Left colon (tissue), 2 donors: ENCODE results near the gene CAB39. TPM values are rescaled to one million over a fixed set of nuclear protein-coding genes. Genes with fewer than 3 reads are reported as not detected.

ENCODE experiments used
- ATAC-seq: fragments of 200-7000 bp; cut with Tn5 transposase; one replicate; pipeline ENCODE4 v1.9.1; 2020; ENCODE audit warnings: mild to moderate bottlenecking, moderate library complexity
- DNase-seq, 2 donors: peaks; one replicate each; pipeline ENCODE4 v3.0.0-alpha.2; 2020
- intact Hi-C, 2 donors: fragments of 100-400 bp; cut with DNase I in 1 of 2; cut with micrococcal nuclease in 1 of 2; formaldehyde crosslinking; loops; one replicate each; pipeline versions ENCODE4 v1.11.2 to v1.14.0; 2022; cut with DNase I, micrococcal nuclease
- long read RNA-seq: library from polyadenylated mRNA; unstranded; transcript quantifications from one replicate; pipeline ENCODE4 v2.0.0, GENCODE V29; 2021
- total RNA-seq, 2 donors: library from RNA; stranded (reverse); fragmentation: NEBNext Ultra II Directional; extraction: Animal tissue kit (Norgen Biotek cat#: 25700); gene quantifications; one replicate each; pipeline ENCODE4 v1.2.1, GENCODE V29; 2021
- donor health status: DM: no; HTN: no; CAD: no.
- donor health status: DM: yes; HTN: yes; CAD: no.

The CAB39 gene
- total RNA-seq: 100 to 1,000 TPM; 116 to 143 TPM
- long read RNA-seq, transcript CAB39-201 (9 exons, 3,826 nt): major isoform, 179 of 211 reads
- long read RNA-seq, partial matches to known transcripts: 16 of 211 reads
- long read RNA-seq, other reads (novel, unspliced or antisense): 15 of 211 reads

- ATAC-seq (peak; percentile 77), DNase-seq (peak; percentile 89 to 91)
- intact Hi-C loops: loop anchor here in 1 of 2 donors (10.0 kb wide), 1 partner anchor 82 kb away; no protein-coding TSS in a partner anchor
Measured at GRCh38 chr2:230712443-230713330, at the start of gene CAB39. Gene CAB39 (plus strand): TSS chr2:230712842. CDS start chr2:230760002, 47,160 bp downstream.

- intact Hi-C loops: no loop called here
- ATAC-seq: no peak
- no peak for DNase-seq
Measured at GRCh38 chr2:230664128-230664527, 48.5 kb upstream of the CAB39 start.

- intact Hi-C loops: no loop called here
- ATAC-seq (no peak), DNase-seq (no peak)
Measured at GRCh38 chr2:230664844-230665243, 47.8 kb upstream of the CAB39 start.

- intact Hi-C loops: no loop called here
Measured at GRCh38 chr2:230665263-230665691, 47.4 kb upstream of the CAB39 start.

GRCh38 chr2:230666446-230666845, 46.2 kb upstream of the CAB39 start:
- intact Hi-C loops: no loop called here

More at GRCh38 chr2:230665263-230665691, 47.4 kb upstream of the CAB39 start:
- ATAC-seq (no peak), DNase-seq (no peak)

GRCh38 chr2:230666885-230667712, 45.5 kb upstream of the CAB39 start:
- DNase-seq (no peak), ATAC-seq (peak; percentile 38)
- intact Hi-C loops: no loop called here

More at GRCh38 chr2:230666446-230666845, 46.2 kb upstream of the CAB39 start:
- DNase-seq: no peak
- ATAC-seq: peak; percentile 77

GRCh38 chr2:230668184-230668938, 44.3 kb upstream of the CAB39 start:
- no peak for ATAC-seq

GRCh38 chr2:230668939-230669303, 43.7 kb upstream of the CAB39 start:
- ATAC-seq: no peak
- intact Hi-C loops: no loop called here
- DNase-seq: no peak

More at GRCh38 chr2:230668184-230668938, 44.3 kb upstream of the CAB39 start:
- no peak for DNase-seq
- intact Hi-C loops: no loop called here

- intact Hi-C loops: no loop called here
- no peak for DNase-seq
- no peak for ATAC-seq
Measured at GRCh38 chr2:230669386-230669950, 43.2 kb upstream of the CAB39 start.

GRCh38 chr2:230671117-230671516, 41.5 kb upstream of the CAB39 start:
- ATAC-seq (no peak), DNase-seq (no peak)
- intact Hi-C loops: no loop called here

GRCh38 chr2:230672836-230673235, 39.8 kb upstream of the CAB39 start:
- intact Hi-C loops: no loop called here
- no peak for ATAC-seq
- no peak for DNase-seq

- intact Hi-C loops: no loop called here
- DNase-seq (no peak), ATAC-seq (no peak)
Measured at GRCh38 chr2:230674401-230674800, 38.2 kb upstream of the CAB39 start.

GRCh38 chr2:230674966-230675672, 37.5 kb upstream of the CAB39 start:
- ATAC-seq (no peak), DNase-seq (no peak)
- intact Hi-C loops: no loop called here

- no peak for ATAC-seq
- DNase-seq: no peak
- intact Hi-C loops: no loop called here
Measured at GRCh38 chr2:230676546-230676945, 36.1 kb upstream of the CAB39 start.

- intact Hi-C loops: no loop called here
- no peak for DNase-seq
- ATAC-seq: no peak
Measured at GRCh38 chr2:230677201-230677946, 35.3 kb upstream of the CAB39 start.

- DNase-seq (no peak), ATAC-seq (no peak)
- intact Hi-C loops: no loop called here
Measured at GRCh38 chr2:230678018-230678417, 34.6 kb upstream of the CAB39 start.

GRCh38 chr2:230678451-230678850, 34.2 kb upstream of the CAB39 start:
- ATAC-seq (no peak), DNase-seq (no peak)
- intact Hi-C loops: no loop called here
